SK-N-SH (cell line): ENCODE results near the gene HINT1. TPM values are rescaled to one million over a fixed set of nuclear protein-coding genes. Genes with fewer than 3 reads are reported as not detected.

ENCODE experiments used
- CTCF ChIA-PET: fragments of 300-600, 350-600 bp; formaldehyde crosslinking; extraction: SDS; loops from one replicate; lab custom pipeline; 2021; lab: Yijun Ruan, JAX
- POLR2A ChIA-PET: fragments of 350-600 bp; sonication (Branson Sonifier 250); formaldehyde crosslinking; extraction: SDS; loops from one replicate; lab custom pipeline; 2020; ENCODE audit warnings: antibody characterized with exemption, inconsistent platforms; lab: Yijun Ruan, JAX
- DNase-seq: peaks from one replicate; pipeline ENCODE4 v3.0.0; 2012
- H2AFZ ChIP-seq: fragments of 200-600 bp; sonication (generic); 2 replicates; pipeline ENCODE4 v1.8.1; 2016; ENCODE audit warnings: antibody characterized with exemption, mild to moderate bottlenecking, low read depth
- H3F3A ChIP-seq: fragments of 200-600 bp; sonication (generic); replicated peaks from 2 replicates; pipeline ENCODE3; 2016; ENCODE audit warnings: antibody characterized with exemption, mild to moderate bottlenecking; ENCODE audit not compliant: insufficient read depth
- H3K27ac ChIP-seq, 2 experiments: fragments of 200-500 bp in 1 of 2; fragments of 200-600 bp in 1 of 2; sonication (Bioruptor generic) in 1 of 2; sonication (generic), shearing (Covaris generic) in 1 of 2; 2 replicates each; pipeline versions ENCODE4 v1.5.1 to v1.6.1; 2014 to 2016; ENCODE audit warnings: low read depth in 2 of 2, inconsistent platforms in 1 of 2, low read length in 1 of 2, mild to moderate bottlenecking in 1 of 2, mixed read lengths in 1 of 2
- H3K27me3 ChIP-seq: fragments of 200-600 bp; sonication (generic), shearing (Covaris generic); 2 replicates; pipeline ENCODE4 v1.6.1; 2016; ENCODE audit warnings: mixed run types; ENCODE audit not compliant: insufficient read depth
- H3K36me3 ChIP-seq, 2 experiments: fragments of 200-500 bp in 1 of 2; fragments of 200-600 bp in 1 of 2; sonication (Bioruptor generic) in 1 of 2; sonication (generic) in 1 of 2; replicated peaks in 1 of 2; 2 replicates each; pipeline versions ENCODE3 to v1.5.1; 2014 to 2016; ENCODE audit warnings: low read length in 1 of 2, mild to moderate bottlenecking in 1 of 2; ENCODE audit not compliant: insufficient read depth in 2 of 2, control insufficient read depth in 1 of 2
- H3K4me1 ChIP-seq, 2 experiments: fragments of 200-500 bp in 1 of 2; fragments of 200-600 bp in 1 of 2; sonication (Bioruptor generic) in 1 of 2; sonication (generic), shearing (Covaris generic) in 1 of 2; 2 replicates each; pipeline versions ENCODE4 v1.5.1 to v1.6.1; 2014 to 2016; ENCODE audit warnings: low read depth in 1 of 2, low read length in 1 of 2, mixed run types in 1 of 2; ENCODE audit not compliant: insufficient read depth in 2 of 2, control insufficient read depth in 1 of 2
- H3K4me2 ChIP-seq: fragments of 200-600 bp; sonication (generic), shearing (Covaris generic); 2 replicates; pipeline ENCODE4 v1.6.1; 2017; ENCODE audit warnings: mixed run types
- H3K4me3 ChIP-seq, 2 experiments: fragments of 200-500 bp in 1 of 2; fragments of 200-600 bp in 1 of 2; sonication (Bioruptor generic) in 1 of 2; sonication (generic), shearing (Covaris generic) in 1 of 2; 2 replicates each; pipeline versions ENCODE4 v1.5.1 to v1.8.1; 2014 to 2016; ENCODE audit warnings: low read depth in 2 of 2, inconsistent platforms in 1 of 2, low read length in 1 of 2, mild to moderate bottlenecking in 1 of 2, mixed read lengths in 1 of 2, moderate library complexity in 1 of 2
- H3K79me2 ChIP-seq: fragments of 200-600 bp; sonication (generic); 2 replicates; pipeline ENCODE4 v1.8.1; 2017; ENCODE audit warnings: mild to moderate bottlenecking; ENCODE audit not compliant: insufficient read depth
- H3K9ac ChIP-seq: fragments of 200-600 bp; sonication (generic); 2 replicates; pipeline ENCODE4 v1.6.1; 2017; ENCODE audit warnings: mixed run types
- H3K9me2 ChIP-seq: fragments of 200-600 bp; sonication (generic); 2 replicates; pipeline ENCODE4 v1.6.1; 2017; ENCODE audit warnings: mixed run types
- H3K9me3 ChIP-seq: fragments of 200-600 bp; sonication (generic); 2 replicates; pipeline ENCODE4 v1.6.1; 2017; ENCODE audit warnings: mixed run types, mild to moderate bottlenecking, moderate library complexity
- H4K20me1 ChIP-seq: fragments of 200-600 bp; sonication (generic); 2 replicates; pipeline ENCODE4 v1.6.1; 2017; ENCODE audit warnings: mild to moderate bottlenecking, mixed run types; ENCODE audit not compliant: insufficient read depth
- ELF1 ChIP-seq: IDR thresholded peaks from 2 replicates; pipeline ENCODE4 v1.4.0; 2012
- EP300 ChIP-seq, 2 experiments: IDR thresholded peaks; 2 replicates each; pipeline versions ENCODE4 v1.4.0 to v1.6.1; 2012; ENCODE audit warnings: borderline replicate concordance in 1 of 2, low read depth in 1 of 2, low read length in 1 of 2
- EZH2phosphoT487 ChIP-seq: fragments of 200-600 bp; sonication (generic); IDR thresholded peaks from 2 replicates; pipeline ENCODE4 v1.6.1; 2017; ENCODE audit warnings: low read depth, mixed run types, mild to moderate bottlenecking, antibody characterized with exemption, moderate library complexity, borderline replicate concordance
- FOXJ3 ChIP-seq: sonication (generic); formaldehyde crosslinking; IDR thresholded peaks from 2 replicates; pipeline ENCODE4 v1.5.1; 2020; ENCODE audit warnings: mild to moderate bottlenecking, missing genetic modification reagents
- FOXM1 ChIP-seq: IDR thresholded peaks from 2 replicates; pipeline ENCODE4 v1.4.0; 2012; ENCODE audit warnings: low read depth, mild to moderate bottlenecking
- MAX ChIP-seq: IDR thresholded peaks from 2 replicates; pipeline ENCODE4 v1.4.0; 2012; ENCODE audit warnings: low read depth
- MXI1 ChIP-seq: IDR thresholded peaks from 2 replicates; pipeline ENCODE4 v1.6.1; 2012; ENCODE audit warnings: mild to moderate bottlenecking, low read depth, low read length, improper control_type of control experiment
- NFIC ChIP-seq: IDR thresholded peaks from 2 replicates; pipeline ENCODE4 v1.4.0; 2012; ENCODE audit warnings: borderline replicate concordance
- RAD21 ChIP-seq: IDR thresholded peaks from 2 replicates; pipeline ENCODE4 v1.6.1; 2012; ENCODE audit warnings: mild to moderate bottlenecking, low read length
- RFX5 ChIP-seq: IDR thresholded peaks from 2 replicates; pipeline ENCODE4 v1.6.1; 2012; ENCODE audit warnings: mild to moderate bottlenecking, improper control_type of control experiment, low read length
- RXRA ChIP-seq: IDR thresholded peaks from 2 replicates; pipeline ENCODE4 v1.4.0; 2012; ENCODE audit warnings: low read depth, mild to moderate bottlenecking, borderline replicate concordance
- SIN3A ChIP-seq: IDR thresholded peaks from 2 replicates; pipeline ENCODE4 v1.6.1; 2012; ENCODE audit warnings: low read depth, mild to moderate bottlenecking, low read length, moderate library complexity, borderline replicate concordance
- SMC3 ChIP-seq: IDR thresholded peaks from 2 replicates; pipeline ENCODE4 v1.6.1; 2012; ENCODE audit warnings: low read depth, low read length, improper control_type of control experiment
- TCF12 ChIP-seq: IDR thresholded peaks from 2 replicates; pipeline ENCODE4 v1.4.0; 2012
- YY1 ChIP-seq: IDR thresholded peaks from 2 replicates; pipeline ENCODE4 v1.4.0; 2012; ENCODE audit warnings: low read depth, mild to moderate bottlenecking
- polyA plus RNA-seq, 3 experiments: library from polyadenylated mRNA; depleted of rRNA; stranded (reverse); fragments of >200 nt; gene quantifications; 2 replicates each; pipeline ENCODE4 v1.2.3, GENCODE V29; 2012
- TF ChIP-seq, protein P1 (sequence below): IDR thresholded peaks from 2 replicates; pipeline ENCODE4; 2012
- TF ChIP-seq, protein P2 (sequence below): fragments of 150-350 bp; IDR thresholded peaks from 2 replicates; pipeline ENCODE4 v1.6.1; 2016; ENCODE audit warnings: mild to moderate bottlenecking, low read depth, low read length

HINT1 gene
- polyA plus RNA-seq, 1 of the 3 experiments (the other 2 are of a cell fraction), result 385 TPM

DNA sequence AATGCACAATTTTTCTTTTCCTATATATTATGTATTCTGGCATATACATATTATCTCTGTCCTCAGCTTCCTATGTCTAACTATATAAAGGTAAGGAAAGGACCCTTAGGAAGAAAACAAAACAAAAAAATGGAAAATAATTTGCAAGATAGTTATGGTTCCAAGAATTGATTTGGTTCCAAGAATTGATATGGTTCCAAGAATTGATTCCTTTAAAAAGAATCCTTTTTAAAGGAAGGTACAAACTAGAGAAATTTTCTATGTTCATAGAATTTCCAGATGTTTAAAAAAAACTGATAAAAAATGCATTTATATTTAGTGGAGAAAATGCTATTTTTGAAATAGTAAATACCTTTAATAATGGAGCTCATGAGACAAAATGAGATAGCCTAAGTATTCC lies 17.8 kb upstream of the HINT1 start:
- Histone ChIP-seq H3K4me1 (no peaks in the 10 kb centered on the region), H3F3A (peaks cover 7% of the 10 kb centered on the region), H3K79me2 (no peaks in the 10 kb centered on the region), H2AFZ (no peak overlapping the region), H3K9me3 (no peaks in the 10 kb centered on the region), H3K27me3 (no peaks in the 10 kb centered on the region), H3K27ac (no peak overlapping the region), H3K4me3 (no peak overlapping the region), H3K9me2 (no peaks in the 10 kb centered on the region), H3K4me2 (no peak overlapping the region), H4K20me1 (no peaks in the 10 kb centered on the region), H3K36me3 (peaks cover 0 to 3% of the 10 kb centered on the region in 2 experiments), H3K9ac (no peak overlapping the region)
- POLR2A ChIA-PET, result no interaction called here
- TF ChIP-seq MAX, result no peak
- DNase-seq, result no peak
- CTCF ChIA-PET, result interaction anchor here (1.8 kb wide), 1 partner anchor 11 kb away, joined by 4 read pairs; no protein-coding TSS in a partner anchor

- CTCF ChIA-PET, result interaction anchor here (0.8 kb wide), 1 partner anchor 243 kb away, joined by 3 read pairs; no protein-coding TSS in a partner anchor
- H3K4me2 ChIP-seq, result no peak overlapping the region
Observed at GRCh38 chr5:131180407-131180806, 15.4 kb upstream of the HINT1 start.

More at GRCh38 chr5:131180407-131180806, 15.4 kb upstream of the HINT1 start:
- DNase-seq, result no peak
- no peak overlapping the region for H3K4me3 ChIP-seq
- H3K27me3 ChIP-seq, result no peaks in the 10 kb centered on the region
- peaks cover 0 to 3% of the 10 kb centered on the region in 2 experiments for H3K36me3 ChIP-seq
- H3K9ac ChIP-seq, result no peak overlapping the region
- no peaks in the 10 kb centered on the region for H3K9me2 ChIP-seq
- POLR2A ChIA-PET, result no interaction called here
- TF ChIP-seq TCF12 (no peak), SIN3A (no peak), EP300 (IDR thresholded peaks at IDR 0.05; ENCODE audit: borderline replicate concordance in 1 of 2, low read depth in 1 of 2, low read length in 1 of 2) (no peak), RFX5 (no peak), SMC3 (no peak), YY1 (no peak), RXRA (no peak), FOXJ3 (CRISPR knock-in tag) (no peak), EZH2phosphoT487 (no peak), ELF1 (no peak), NFIC (no peak), RAD21 (no peak), MXI1 (no peak), FOXM1 (no peak)
- TF ChIP-seq, protein P1, sequence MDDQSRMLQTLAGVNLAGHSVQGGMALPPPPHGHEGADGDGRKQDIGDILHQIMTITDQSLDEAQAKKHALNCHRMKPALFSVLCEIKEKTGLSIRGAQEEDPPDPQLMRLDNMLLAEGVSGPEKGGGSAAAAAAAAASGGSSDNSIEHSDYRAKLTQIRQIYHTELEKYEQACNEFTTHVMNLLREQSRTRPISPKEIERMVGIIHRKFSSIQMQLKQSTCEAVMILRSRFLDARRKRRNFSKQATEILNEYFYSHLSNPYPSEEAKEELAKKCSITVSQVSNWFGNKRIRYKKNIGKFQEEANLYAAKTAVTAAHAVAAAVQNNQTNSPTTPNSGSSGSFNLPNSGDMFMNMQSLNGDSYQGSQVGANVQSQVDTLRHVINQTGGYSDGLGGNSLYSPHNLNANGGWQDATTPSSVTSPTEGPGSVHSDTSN, result no peak
- TF ChIP-seq, protein P2, sequence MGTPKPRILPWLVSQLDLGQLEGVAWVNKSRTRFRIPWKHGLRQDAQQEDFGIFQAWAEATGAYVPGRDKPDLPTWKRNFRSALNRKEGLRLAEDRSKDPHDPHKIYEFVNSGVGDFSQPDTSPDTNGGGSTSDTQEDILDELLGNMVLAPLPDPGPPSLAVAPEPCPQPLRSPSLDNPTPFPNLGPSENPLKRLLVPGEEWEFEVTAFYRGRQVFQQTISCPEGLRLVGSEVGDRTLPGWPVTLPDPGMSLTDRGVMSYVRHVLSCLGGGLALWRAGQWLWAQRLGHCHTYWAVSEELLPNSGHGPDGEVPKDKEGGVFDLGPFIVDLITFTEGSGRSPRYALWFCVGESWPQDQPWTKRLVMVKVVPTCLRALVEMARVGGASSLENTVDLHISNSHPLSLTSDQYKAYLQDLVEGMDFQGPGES, result no peak
- H3K27ac ChIP-seq, result no peak overlapping the region
- H3K4me1 ChIP-seq, result no peaks in the 10 kb centered on the region
- H3K9me3 ChIP-seq, result no peaks in the 10 kb centered on the region
- no peaks in the 10 kb centered on the region for H3K79me2 ChIP-seq
- H3F3A ChIP-seq, result peaks cover 3% of the 10 kb centered on the region
- no peaks in the 10 kb centered on the region for H4K20me1 ChIP-seq
- no peak overlapping the region for H2AFZ ChIP-seq
